Left forelimb (tissue), 1 donor: ENCODE measurements around the gene LRTM2.

ENCODE experiments used
- DNase-seq: peaks from one replicate; pipeline ENCODE4 v3.0.0-alpha.2; 2018; ENCODE audit warnings: low spot score

Gene LRTM2

GRCh38 chr12:1883513-1883912 lies 63.1 kb downstream of the LRTM2 start:
- no peak for DNase-seq

GRCh38 chr12:1884651-1885050 lies 64.3 kb downstream of the LRTM2 start:
- no peak for DNase-seq

- DNase-seq: no peak
These were observed 64.8 kb downstream of the LRTM2 start for GRCh38 chr12:1885082-1885596.

GRCh38 chr12:1885599-1886245 lies 65.4 kb downstream of the LRTM2 start:
- no peak for DNase-seq
